Measurements from ENCODE around the gene TOR1AIP2. TPM values are rescaled to one million over a fixed set of nuclear protein-coding genes. Genes with fewer than 3 reads are reported as not detected.
A peak's percentile ranks its signal among the peaks of the same experiment; 100 is the strongest.

The TOR1AIP2 gene
- polyA plus RNA-seq, 1 experiment: 48.4 TPM

- Histone ChIP-seq H3K4me3 (ENCODE audit: low read depth, low read length) (no peak overlapping the region), H3K9me3 (ENCODE audit: control insufficient read depth, insufficient read depth, low read length) (no peaks in the 10 kb centered on the region), H3K27ac (ENCODE audit: low read depth, low read length) (no peak overlapping the region), H3K27me3 (ENCODE audit: control insufficient read depth, insufficient read depth, low read length) (peaks cover 15% of the 10 kb centered on the region)
- ChIA-PET POLR2A (interaction anchor here (0.8 kb wide), 1 partner anchor 10 kb away, joined by 3 read pairs; no protein-coding TSS in a partner anchor), CTCF (interaction anchor here (7.3 to 14.7 kb wide), 2 partner anchors 8 to 113 kb away, joined by 77 to 1155 read pairs; no protein-coding TSS in a partner anchor)
- no peak for DNase-seq (ENCODE audit: low read depth, low spot score)
- TF ChIP-seq CTCF (IDR thresholded peaks at IDR 0.05; ENCODE audit: low read depth, low read length): no peak
Measured at GRCh38 chr1:179818260-179818659, 59.3 kb downstream of the TOR1AIP2 start.

GRCh38 chr1:179817789-179818188, 59.8 kb downstream of the TOR1AIP2 start:
- no peak for DNase-seq (ENCODE audit: low read depth, low spot score)
- TF ChIP-seq CTCF (IDR thresholded peaks at IDR 0.05; ENCODE audit: low read depth, low read length): no peak
- no peak overlapping the region for H3K27ac ChIP-seq (ENCODE audit: low read depth, low read length)
- H3K27me3 ChIP-seq (ENCODE audit: control insufficient read depth, insufficient read depth, low read length): peaks cover 20% of the 10 kb centered on the region
- CTCF ChIA-PET: interaction anchor here (4.1 to 14.7 kb wide), 3 partner anchors 8 to 113 kb away, joined by 40 to 1155 read pairs (median 77); no protein-coding TSS in a partner anchor
- POLR2A ChIA-PET: no interaction called here
- H3K4me3 ChIP-seq (ENCODE audit: low read depth, low read length): no peak overlapping the region
- no peaks in the 10 kb centered on the region for H3K9me3 ChIP-seq (ENCODE audit: control insufficient read depth, insufficient read depth, low read length)

DNA sequence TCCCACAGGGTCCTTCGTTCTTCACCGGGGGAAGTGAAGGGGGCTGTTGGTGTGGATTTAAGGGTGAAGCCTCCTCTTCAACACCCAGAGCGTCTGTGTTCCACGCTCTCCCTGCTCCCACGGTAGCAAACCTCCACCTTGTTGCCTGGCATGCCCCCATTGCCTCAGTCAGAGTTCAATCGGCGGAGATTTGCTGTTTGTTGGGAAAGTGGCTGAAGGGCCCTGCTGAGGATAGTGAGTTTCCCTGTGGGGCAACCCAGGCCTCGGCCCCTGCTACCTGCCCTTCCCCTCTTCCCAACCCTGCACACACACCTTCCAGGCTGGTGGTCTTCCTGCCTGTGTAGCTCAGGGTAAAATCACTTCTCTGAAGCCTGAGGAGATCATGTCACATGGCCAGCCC, 60.5 kb downstream of the TOR1AIP2 start:
- POLR2A ChIA-PET: no interaction called here
- no peak for DNase-seq (ENCODE audit: low read depth, low spot score)
- no peak overlapping the region for H3K27ac ChIP-seq (ENCODE audit: low read depth, low read length)

GRCh38 chr1:179816196-179816960, 61.2 kb downstream of the TOR1AIP2 start:
- Histone ChIP-seq H3K27ac (ENCODE audit: low read depth, low read length) (no peak overlapping the region), H3K27me3 (ENCODE audit: control insufficient read depth, insufficient read depth, low read length) (peaks cover 28% of the 10 kb centered on the region), H3K4me3 (ENCODE audit: low read depth, low read length) (no peak overlapping the region), H3K9me3 (ENCODE audit: control insufficient read depth, insufficient read depth, low read length) (no peaks in the 10 kb centered on the region)
- DNase-seq (ENCODE audit: low read depth, low spot score): no peak
- ChIA-PET POLR2A (no interaction called here), CTCF (interaction anchor here (0.6 to 14.7 kb wide), 5 partner anchors 11 to 364 kb away, joined by 3 to 1155 read pairs (median 40); no protein-coding TSS in a partner anchor)
- no peak for TF ChIP-seq CTCF (IDR thresholded peaks at IDR 0.05; ENCODE audit: low read depth, low read length)

More for the DNA sequence above, 60.5 kb downstream of the TOR1AIP2 start:
- TF ChIP-seq CTCF (IDR thresholded peaks at IDR 0.05; ENCODE audit: low read depth, low read length): no peak
- CTCF ChIA-PET: interaction anchor here (0.6 to 14.7 kb wide), 3 partner anchors 10 to 112 kb away, joined by 4 to 1155 read pairs (median 40); no protein-coding TSS in a partner anchor
- Histone ChIP-seq H3K27me3 (ENCODE audit: control insufficient read depth, insufficient read depth, low read length) (peaks cover 26% of the 10 kb centered on the region), H3K9me3 (ENCODE audit: control insufficient read depth, insufficient read depth, low read length) (no peaks in the 10 kb centered on the region), H3K4me3 (ENCODE audit: low read depth, low read length) (no peak overlapping the region)

DNA sequence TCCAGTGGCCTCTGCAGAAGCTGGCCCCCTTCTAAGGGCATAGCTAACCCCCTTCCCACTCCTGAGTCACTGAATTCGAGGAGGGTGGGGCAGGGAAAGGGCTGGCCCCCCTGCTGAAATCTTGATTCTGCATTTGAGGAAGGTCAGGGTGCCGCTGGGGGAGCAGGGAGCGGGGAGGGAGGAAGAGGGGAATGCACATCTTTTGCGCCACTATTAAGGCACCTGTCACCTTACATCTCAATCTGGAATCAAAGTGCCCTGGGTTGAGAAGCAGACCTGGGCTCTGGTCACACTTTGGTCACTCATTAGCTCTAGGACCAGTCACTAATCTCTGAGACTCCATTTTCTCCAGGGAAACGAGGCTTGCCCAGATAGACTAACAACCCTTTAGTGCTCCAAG, 62.0 kb downstream of the TOR1AIP2 start:
- no peak for DNase-seq (ENCODE audit: low read depth, low spot score)
- CTCF ChIA-PET: interaction anchor here (0.5 to 14.7 kb wide), 29 partner anchors 10 to 1454 kb away, joined by 3 to 1155 read pairs (median 10); no protein-coding TSS in a partner anchor
- no peak overlapping the region for H3K27ac ChIP-seq (ENCODE audit: low read depth, low read length)
- POLR2A ChIA-PET: interaction anchor here (1.2 kb wide), 1 partner anchor 110 kb away, joined by 3 read pairs; no protein-coding TSS in a partner anchor
- H3K27me3 ChIP-seq (ENCODE audit: control insufficient read depth, insufficient read depth, low read length): peaks cover 28% of the 10 kb centered on the region
- H3K9me3 ChIP-seq (ENCODE audit: control insufficient read depth, insufficient read depth, low read length): no peaks in the 10 kb centered on the region
- no peak for TF ChIP-seq CTCF (IDR thresholded peaks at IDR 0.05; ENCODE audit: low read depth, low read length)
- H3K4me3 ChIP-seq (ENCODE audit: low read depth, low read length): peak overlapping the region; percentile 59; the same call in 1 of the 2 replicates

All from AG04450 (cell line).